HL-60/S4 treated with phorbol 12-myristate 13-acetate at 8.2 ng/mL for 4 days and 3 days (cell line): Measurements from ENCODE around the gene SAMD1.

ENCODE experiments used
- in situ Hi-C: fragments of 300-500 bp; cut with MboI; formaldehyde crosslinking; loops from 2 replicates; pipeline ENCODE4 v1.15.0; 2022; ENCODE audit warnings: low sequenced_read_pairs

SAMD1 gene

GRCh38 chr19:14089662-14090508 lies 666 bp downstream of the SAMD1 start:
- in situ Hi-C loops = no loop called here

DNA sequence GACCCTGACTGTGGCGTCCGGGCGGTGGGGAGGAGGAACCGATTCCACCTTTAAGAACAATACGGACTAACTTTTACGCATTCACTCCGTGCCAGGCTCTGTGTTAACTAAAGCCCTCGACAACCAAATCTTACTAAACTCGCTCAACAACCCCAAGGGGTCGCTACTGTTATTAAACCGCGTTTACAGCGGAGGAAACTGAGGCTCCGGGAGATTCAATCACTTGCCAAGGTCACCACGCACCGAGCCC lies 1.2 kb downstream of the SAMD1 start:
- in situ Hi-C loops = no loop called here

- in situ Hi-C loops = no loop called here
These were observed 1.7 kb downstream of the SAMD1 start for GRCh38 chr19:14088634-14089411.

- in situ Hi-C loops = no loop called here
These were observed 4.5 kb downstream of the SAMD1 start for GRCh38 chr19:14086098-14086497.

- in situ Hi-C loops = no loop called here
These were observed 5.1 kb downstream of the SAMD1 start, which contains the start of gene C19orf67 for GRCh38 chr19:14085309-14085995. TSS of gene C19orf67 (minus strand) at chr19:14085783. CDS start at chr19:14085627, 156 bp downstream.

DNA sequence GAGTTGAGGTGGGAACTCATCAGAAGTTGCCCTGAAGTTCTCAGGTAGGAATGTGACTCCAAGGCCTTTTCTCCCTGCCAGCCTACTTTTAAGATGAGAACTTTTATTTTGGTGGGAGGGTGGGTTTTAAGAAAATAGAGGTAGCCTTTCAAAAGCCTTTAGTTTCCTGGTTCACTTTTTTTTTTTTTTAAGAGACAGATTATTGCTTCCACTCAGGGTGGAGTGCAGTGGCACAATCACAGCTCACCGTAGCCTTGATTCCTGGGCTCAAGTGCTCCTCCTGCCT lies 7.9 kb downstream of the SAMD1 start:
- in situ Hi-C loops = no loop called here

DNA sequence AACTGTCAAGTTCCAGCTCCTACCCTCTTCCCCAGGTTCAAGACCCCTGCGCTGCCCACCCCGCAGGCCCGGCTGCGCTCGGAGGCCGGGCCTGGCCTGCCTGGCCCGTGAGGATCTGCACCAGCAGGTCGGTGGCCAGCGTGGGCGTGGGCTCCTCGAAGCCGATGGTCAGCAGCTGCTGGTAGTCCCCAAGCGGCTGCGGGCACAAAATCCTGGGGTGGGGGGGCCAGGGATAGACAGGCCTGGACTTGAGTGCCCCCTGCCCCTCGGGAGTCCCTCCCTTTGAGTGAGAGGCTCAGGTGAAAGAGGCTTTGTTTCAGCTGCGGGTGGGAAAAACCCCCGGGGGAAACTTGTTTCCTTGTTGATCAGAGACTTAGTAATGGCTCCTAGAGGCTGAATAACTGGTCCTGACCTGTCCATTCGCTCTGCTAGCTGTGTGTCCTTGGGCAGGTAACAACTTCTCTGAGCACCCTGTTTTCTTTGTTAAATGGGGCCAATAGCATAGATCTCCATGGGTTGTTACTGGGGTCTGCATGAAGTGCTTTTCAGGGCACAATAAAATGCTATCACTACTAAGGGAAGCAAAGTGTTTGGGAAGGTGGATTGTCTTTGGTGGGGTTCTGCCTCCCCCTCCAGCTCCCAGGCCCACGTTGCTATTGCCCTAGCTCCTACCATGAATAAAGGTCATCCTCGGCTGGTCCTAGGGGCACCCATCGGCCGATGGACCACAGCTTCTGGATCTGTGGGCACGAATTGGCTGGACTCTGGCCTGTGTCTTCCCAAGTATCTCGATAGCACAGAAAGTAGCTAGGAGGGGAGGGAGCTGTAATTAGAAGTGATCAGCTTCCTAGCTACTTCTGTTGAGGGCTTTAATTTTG lies 8.5 kb downstream of the SAMD1 start:
- in situ Hi-C loops = no loop called here

GRCh38 chr19:14080887-14081796 lies 9.4 kb downstream of the SAMD1 start:
- in situ Hi-C loops = no loop called here

GRCh38 chr19:14078411-14078810 lies 12.1 kb downstream of the SAMD1 start:
- in situ Hi-C loops = loop anchor here (10.0 kb wide), 1 partner anchor 194 kb away; no protein-coding TSS in a partner anchor

DNA sequence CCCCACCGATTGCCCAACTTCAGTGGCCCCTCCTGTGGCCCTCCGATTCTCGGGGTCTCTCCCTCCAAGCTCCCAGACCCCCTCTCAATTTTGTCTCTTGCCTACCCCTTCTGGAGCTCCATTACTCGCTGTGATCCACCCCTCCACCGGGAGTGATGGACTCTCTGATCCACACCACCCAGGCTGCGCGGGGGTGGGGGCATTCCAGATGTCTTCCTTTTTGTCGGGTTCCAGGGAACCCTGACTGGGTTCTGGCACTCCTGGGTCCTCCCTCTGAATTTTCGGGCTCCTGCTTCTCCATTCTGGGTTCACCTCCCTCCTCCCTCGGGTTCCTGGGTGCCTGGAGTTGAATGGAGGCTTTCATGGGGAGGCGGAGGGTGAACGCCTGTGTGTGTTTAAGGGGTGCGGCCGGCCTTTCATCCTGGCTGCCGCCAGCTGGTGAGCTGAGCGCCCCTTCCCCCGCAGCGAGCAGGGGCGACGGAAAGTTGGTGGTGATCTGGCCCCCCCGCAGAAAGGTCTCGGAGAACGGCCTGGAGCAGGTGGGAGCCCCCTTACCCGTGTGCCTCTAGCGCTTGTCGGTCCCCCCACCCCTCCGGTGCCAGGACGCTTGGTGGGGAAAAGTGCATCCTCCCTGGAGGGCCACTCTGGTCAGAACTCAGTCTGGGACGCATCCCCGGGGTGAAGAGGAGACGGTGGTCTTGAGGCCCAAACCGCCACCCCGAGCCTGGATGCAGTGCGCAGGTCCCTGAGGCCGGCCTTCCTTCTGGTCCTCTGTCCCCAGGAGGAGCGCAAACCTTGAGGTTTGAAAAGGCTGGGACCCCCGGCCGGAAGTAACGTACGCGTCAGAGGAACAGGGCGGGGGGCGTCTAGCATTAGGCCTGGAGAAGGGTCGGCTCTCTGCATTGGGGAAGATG lies 16.4 kb downstream of the SAMD1 start:
- in situ Hi-C loops = loop anchor here (10.0 kb wide), 1 partner anchor 189 kb away; no protein-coding TSS in a partner anchor

- in situ Hi-C loops = loop anchor here (10.0 kb wide), 1 partner anchor 189 kb away; no protein-coding TSS in a partner anchor
These were observed 17.2 kb downstream of the SAMD1 start for GRCh38 chr19:14073261-14073924.

DNA sequence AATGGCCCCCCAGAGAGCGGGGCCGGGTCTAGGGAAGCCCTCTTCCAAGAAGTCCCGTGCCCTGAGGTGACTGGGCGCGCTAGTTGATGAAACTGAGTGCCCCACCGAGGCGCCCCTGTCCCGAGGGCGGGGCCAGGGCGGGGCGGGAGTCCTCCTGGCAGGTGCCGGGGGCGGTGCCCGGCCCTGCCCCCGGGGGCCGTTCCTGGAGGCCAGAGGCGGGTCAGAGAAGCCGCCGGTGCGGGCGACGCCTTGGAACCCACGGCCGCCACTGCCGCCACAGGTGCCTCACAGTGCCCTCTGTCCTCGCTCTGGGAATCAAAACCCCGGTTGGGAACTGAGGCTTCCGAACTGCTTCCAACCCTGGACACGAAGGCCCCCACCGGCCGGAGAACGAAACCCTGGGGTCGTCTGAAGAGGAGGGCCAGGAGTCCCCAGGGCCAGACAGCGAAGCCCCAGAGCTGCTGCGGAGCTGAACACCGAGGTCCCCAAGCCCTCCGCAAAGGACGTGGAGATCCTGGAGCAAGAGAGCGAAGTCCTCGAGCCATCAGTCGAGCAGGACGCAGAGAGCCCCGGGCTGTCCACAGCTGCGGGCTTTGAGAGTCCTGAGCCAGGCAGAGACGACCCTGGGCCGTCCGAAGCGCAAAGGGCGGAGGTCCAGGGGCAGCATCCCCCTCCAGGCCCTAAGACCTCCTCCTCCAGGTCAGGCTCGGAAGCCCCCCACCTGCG lies 17.9 kb downstream of the SAMD1 start, which contains the start of gene MISP3:
Gene MISP3 (plus strand): TSS at position 252 of the 726 bp plus-strand sequence. CDS start 524 bp downstream, outside the sequence.
- in situ Hi-C loops = loop anchor here (10.0 kb wide), 1 partner anchor 188 kb away; no protein-coding TSS in a partner anchor

GRCh38 chr19:14070268-14071050 lies 20.1 kb downstream of the SAMD1 start:
- in situ Hi-C loops = loop anchor here (10.0 kb wide), 1 partner anchor 186 kb away; no protein-coding TSS in a partner anchor

DNA sequence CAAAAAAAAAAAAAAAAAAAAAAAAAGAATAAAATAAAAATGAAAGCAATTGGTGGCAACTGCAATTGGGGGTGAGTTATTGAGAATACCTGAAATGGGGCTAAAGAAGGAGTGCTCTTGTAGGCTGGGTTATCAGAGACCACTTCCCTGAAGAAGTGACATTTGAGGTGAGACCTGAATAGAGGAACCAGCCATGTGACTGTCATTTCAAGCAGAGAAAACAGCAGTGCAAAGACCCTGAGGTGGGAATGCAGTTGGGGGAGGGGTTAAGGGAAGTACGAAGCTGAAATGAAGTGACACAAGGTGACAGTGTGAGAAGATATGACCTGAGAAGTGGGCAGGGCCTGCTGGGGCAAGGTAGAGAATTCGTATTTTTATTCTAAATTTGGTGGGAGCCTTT lies 24.4 kb downstream of the SAMD1 start:
- in situ Hi-C loops = no loop called here

- in situ Hi-C loops = no loop called here
These were observed 27.4 kb downstream of the SAMD1 start for GRCh38 chr19:14063105-14063504.

GRCh38 chr19:14062558-14062855 lies 28.0 kb downstream of the SAMD1 start:
- in situ Hi-C loops = no loop called here
